LNCAP (cell line): ENCODE data around the gene ELMO1.

Experiments used
- TF ChIP-seq, protein P1 (sequence below): fragments of 450-650 bp; IDR thresholded peaks from 2 replicates; pipeline ENCODE4 v1.5.1; 2017; ENCODE audit warnings: mild to moderate bottlenecking

Gene ELMO1

GRCh38 chr7:37311355-37311754 is 137.3 kb downstream of the ELMO1 start:
- TF ChIP-seq, protein P1, sequence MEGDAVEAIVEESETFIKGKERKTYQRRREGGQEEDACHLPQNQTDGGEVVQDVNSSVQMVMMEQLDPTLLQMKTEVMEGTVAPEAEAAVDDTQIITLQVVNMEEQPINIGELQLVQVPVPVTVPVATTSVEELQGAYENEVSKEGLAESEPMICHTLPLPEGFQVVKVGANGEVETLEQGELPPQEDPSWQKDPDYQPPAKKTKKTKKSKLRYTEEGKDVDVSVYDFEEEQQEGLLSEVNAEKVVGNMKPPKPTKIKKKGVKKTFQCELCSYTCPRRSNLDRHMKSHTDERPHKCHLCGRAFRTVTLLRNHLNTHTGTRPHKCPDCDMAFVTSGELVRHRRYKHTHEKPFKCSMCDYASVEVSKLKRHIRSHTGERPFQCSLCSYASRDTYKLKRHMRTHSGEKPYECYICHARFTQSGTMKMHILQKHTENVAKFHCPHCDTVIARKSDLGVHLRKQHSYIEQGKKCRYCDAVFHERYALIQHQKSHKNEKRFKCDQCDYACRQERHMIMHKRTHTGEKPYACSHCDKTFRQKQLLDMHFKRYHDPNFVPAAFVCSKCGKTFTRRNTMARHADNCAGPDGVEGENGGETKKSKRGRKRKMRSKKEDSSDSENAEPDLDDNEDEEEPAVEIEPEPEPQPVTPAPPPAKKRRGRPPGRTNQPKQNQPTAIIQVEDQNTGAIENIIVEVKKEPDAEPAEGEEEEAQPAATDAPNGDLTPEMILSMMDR = no peak

- TF ChIP-seq, protein P1 = no peak
These were observed 138.2 kb downstream of the ELMO1 start for GRCh38 chr7:37310327-37311080.

GRCh38 chr7:37309493-37309892 is 139.2 kb downstream of the ELMO1 start:
- TF ChIP-seq, protein P1 = no peak

DNA sequence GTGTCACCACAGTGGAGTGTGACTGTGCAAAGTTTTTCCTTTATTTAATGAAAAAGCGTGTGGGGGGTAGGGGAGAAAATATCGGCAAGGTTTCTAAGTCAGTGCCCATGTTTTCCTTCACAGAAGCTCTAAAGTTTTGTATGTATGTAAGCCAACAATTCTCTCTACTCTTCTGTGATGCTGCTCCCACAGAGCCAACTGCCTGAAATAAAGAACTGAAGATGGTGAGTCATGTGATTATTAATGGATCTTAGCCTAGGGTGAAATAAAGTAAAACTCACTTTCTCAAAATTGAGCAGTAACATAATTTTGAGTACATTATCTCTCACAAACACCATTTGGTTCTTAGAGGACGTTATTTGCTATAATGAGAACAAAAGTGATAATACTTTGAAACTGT is 143.7 kb downstream of the ELMO1 start:
- TF ChIP-seq, protein P1 = no peak

DNA sequence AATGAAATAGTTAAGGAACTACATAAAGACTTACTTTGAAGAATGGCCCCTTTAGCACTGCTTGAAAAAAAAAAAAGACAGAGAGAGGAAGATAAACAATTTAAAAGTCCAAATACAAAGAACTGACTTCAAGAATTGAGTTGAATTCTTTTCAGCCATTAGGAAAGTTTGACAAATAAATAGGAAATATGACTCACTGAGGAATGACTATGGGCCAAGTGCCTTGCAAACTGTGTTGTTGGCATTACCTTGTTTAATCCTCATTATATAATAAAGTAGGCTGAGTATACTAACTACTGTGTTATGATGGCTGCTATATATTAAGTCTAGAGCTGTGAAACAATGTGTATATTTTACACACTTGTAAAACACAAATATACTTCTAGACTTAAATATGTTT is 151.1 kb downstream of the ELMO1 start:
- TF ChIP-seq, protein P1 = no peak

DNA sequence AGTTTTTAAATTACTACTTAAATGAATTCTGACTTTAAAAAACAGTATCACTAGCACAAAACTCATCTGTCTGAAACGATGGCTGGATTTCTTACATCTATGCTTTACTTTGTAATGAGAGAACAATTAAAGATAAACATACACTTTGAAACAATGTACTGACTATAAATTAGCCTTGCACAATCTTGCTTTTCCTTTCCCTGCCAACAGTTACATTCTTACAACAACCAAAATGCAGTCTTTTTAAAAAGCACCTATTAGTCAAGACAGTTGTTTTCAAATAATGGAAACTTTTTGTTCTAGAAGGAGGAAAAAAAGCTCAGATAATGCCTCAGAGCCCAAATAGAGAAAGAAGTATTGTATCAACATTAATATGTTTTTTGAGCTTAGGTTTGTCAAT is 153.3 kb downstream of the ELMO1 start:
- TF ChIP-seq, protein P1 = no peak

- TF ChIP-seq, protein P1 = no peak
These were observed 157.9 kb downstream of the ELMO1 start for GRCh38 chr7:37290731-37291130.

DNA sequence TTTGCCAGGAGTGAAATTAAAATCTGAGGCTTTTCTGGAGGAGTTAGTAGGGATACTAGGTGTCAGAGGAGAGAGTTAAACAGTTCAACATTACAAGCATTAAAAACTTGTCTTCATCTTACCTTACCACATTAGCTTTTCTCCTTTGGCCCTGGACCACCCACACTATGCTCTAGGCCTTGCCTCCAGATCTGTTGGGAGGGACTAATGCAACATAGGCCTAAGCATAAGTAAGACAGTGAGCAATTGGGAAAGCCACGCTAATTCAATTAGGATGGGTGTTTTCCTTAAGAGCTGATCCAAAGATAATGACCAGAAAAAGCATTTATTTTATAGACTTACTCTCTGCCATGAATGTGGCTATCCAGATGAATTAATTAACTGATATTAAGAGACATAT is 158.9 kb downstream of the ELMO1 start:
- TF ChIP-seq, protein P1 = no peak
